Measurements from ENCODE around the gene CLCN5. TPM values are rescaled to one million over a fixed set of nuclear protein-coding genes. Genes with fewer than 3 reads are reported as not detected.

CLCN5 gene
- total RNA-seq, 2 experiments from 2014 or later, result 0.61 to 1.6 TPM

GRCh38 chrX:50088645-50089044 lies 166.2 kb downstream of the CLCN5 start:
- intact Hi-C loops (cut with DNase I, micrococcal nuclease), result loop anchor here in 1 of 2 experiments (10.0 kb wide), 1 partner anchor 174 kb away; no protein-coding TSS in a partner anchor
- no peak overlapping the region for H3K27ac ChIP-seq (ENCODE audit: low read depth in 1 of 2, low read length in 2 of 2)
- no peak overlapping the region for H3K4me3 ChIP-seq (ENCODE audit: low read length)
- Mint-ChIP-seq H3K9me3 (no peaks in the 10 kb centered on the region), H3K27ac (no peak overlapping the region), H3K27me3 (no peaks in the 10 kb centered on the region), H3K36me3 (ENCODE audit: low read depth) (no peaks in the 10 kb centered on the region), H3K4me3 (no peak overlapping the region), H3K4me1 (ENCODE audit: low read depth) (no peaks in the 10 kb centered on the region)
- no peaks in the 10 kb centered on the region for H3K36me3 ChIP-seq (ENCODE audit: insufficient read depth, low read length)
- ATAC-seq (ENCODE audit: poor library complexity) (no peak), DNase-seq (no peak)
- H3K4me1 ChIP-seq (ENCODE audit: insufficient read depth, low read length), result no peaks in the 10 kb centered on the region
- H3K9me3 ChIP-seq (ENCODE audit: control insufficient read depth in 1 of 2, insufficient read depth in 1 of 2, low read length in 2 of 2), result no peaks in the 10 kb centered on the region
- CTCF ChIA-PET, result no interaction called here
- POLR2A ChIA-PET, result no interaction called here
- TF ChIP-seq CTCF (IDR thresholded peaks at IDR 0.05), result no peak
- H3K27me3 ChIP-seq (ENCODE audit: control insufficient read depth in 1 of 2, insufficient read depth in 2 of 2, low read length in 2 of 2), result no peaks in the 10 kb centered on the region

GRCh38 chrX:50093625-50094024 lies 171.2 kb downstream of the CLCN5 start:
- intact Hi-C loops (cut with DNase I, micrococcal nuclease), result no loop called here
- no peak for ATAC-seq (ENCODE audit: poor library complexity)
- no peaks in the 10 kb centered on the region for H3K9me3 Mint-ChIP-seq
- no peaks in the 10 kb centered on the region for H3K4me1 Mint-ChIP-seq (ENCODE audit: low read depth)
- Histone ChIP-seq H3K27ac (ENCODE audit: low read depth in 1 of 2, low read length in 2 of 2) (no peak overlapping the region), H3K36me3 (ENCODE audit: insufficient read depth, low read length) (no peaks in the 10 kb centered on the region), H3K27me3 (ENCODE audit: control insufficient read depth in 1 of 2, insufficient read depth in 2 of 2, low read length in 2 of 2) (no peaks in the 10 kb centered on the region), H3K9me3 (ENCODE audit: control insufficient read depth in 1 of 2, insufficient read depth in 1 of 2, low read length in 2 of 2) (no peaks in the 10 kb centered on the region), H3K4me3 (ENCODE audit: low read length) (no peak overlapping the region), H3K4me1 (ENCODE audit: insufficient read depth, low read length) (no peaks in the 10 kb centered on the region)
- H3K4me3 Mint-ChIP-seq, result no peak overlapping the region
- ChIA-PET CTCF (no interaction called here), POLR2A (no interaction called here)
- no peak for TF ChIP-seq CTCF (IDR thresholded peaks at IDR 0.05)
- DNase-seq, result no peak
- H3K27me3 Mint-ChIP-seq, result no peaks in the 10 kb centered on the region
- no peaks in the 10 kb centered on the region for H3K36me3 Mint-ChIP-seq (ENCODE audit: low read depth)
- H3K27ac Mint-ChIP-seq, result no peak overlapping the region

- H3K27me3 Mint-ChIP-seq, result no peaks in the 10 kb centered on the region
- POLR2A ChIA-PET, result no interaction called here
Observed at GRCh38 chrX:50097071-50097470, 174.7 kb downstream of the CLCN5 start.

More at GRCh38 chrX:50097071-50097470, 174.7 kb downstream of the CLCN5 start:
- ATAC-seq (ENCODE audit: poor library complexity) (no peak), DNase-seq (no peak)
- Histone ChIP-seq H3K27ac (ENCODE audit: low read depth in 1 of 2, low read length in 2 of 2) (no peak overlapping the region), H3K27me3 (ENCODE audit: control insufficient read depth in 1 of 2, insufficient read depth in 2 of 2, low read length in 2 of 2) (no peaks in the 10 kb centered on the region), H3K9me3 (ENCODE audit: control insufficient read depth in 1 of 2, insufficient read depth in 1 of 2, low read length in 2 of 2) (no peaks in the 10 kb centered on the region), H3K4me1 (ENCODE audit: insufficient read depth, low read length) (no peaks in the 10 kb centered on the region), H3K4me3 (ENCODE audit: low read length) (no peak overlapping the region), H3K36me3 (ENCODE audit: insufficient read depth, low read length) (no peaks in the 10 kb centered on the region)
- no peak overlapping the region for H3K4me3 Mint-ChIP-seq
- TF ChIP-seq CTCF (IDR thresholded peaks at IDR 0.05), result no peak
- H3K36me3 Mint-ChIP-seq (ENCODE audit: low read depth), result no peaks in the 10 kb centered on the region
- H3K4me1 Mint-ChIP-seq (ENCODE audit: low read depth), result no peaks in the 10 kb centered on the region
- CTCF ChIA-PET, result no interaction called here
- intact Hi-C loops (cut with DNase I, micrococcal nuclease), result no loop called here
- no peaks in the 10 kb centered on the region for H3K9me3 Mint-ChIP-seq
- H3K27ac Mint-ChIP-seq, result no peak overlapping the region

Measured in CD4-positive, alpha-beta T cell (primary cell).